ENCODE results near the gene FGF2. TPM values are rescaled to one million over a fixed set of nuclear protein-coding genes. Genes with fewer than 3 reads are reported as not detected.

FGF2 gene
- total and polyA plus RNA-seq, 12 donors: 0.85 to 5.3 (median 2.6) TPM

- H3K27me3 ChIP-seq: no peaks in the 10 kb centered on the region
- intact Hi-C loops (cut with DNase I): no loop called here
- no peak overlapping the region for H3K27ac ChIP-seq
- TF ChIP-seq POLR2A (IDR thresholded peaks at IDR 0.05): no peak
- no peak for TF ChIP-seq CTCF (IDR thresholded peaks at IDR 0.05)
- no peaks in the 10 kb centered on the region for H3K4me1 ChIP-seq (replicated peaks in 1 of 2)
- no peaks in the 10 kb centered on the region for H3K36me3 ChIP-seq (replicated peaks in 1 of 2)
- H3K9me3 ChIP-seq (replicated peaks in 1 of 3): peaks cover 0 to 4% (median 0%) of the 10 kb centered on the region in 3 donors
- no peak for DNase-seq
- WGBS, 4 donors: 85 to 88% (median 88%) methylated on average over 3 of the region's 3 CpGs
- no peak overlapping the region for H3K4me3 ChIP-seq
These were observed 73.7 kb downstream of the FGF2 start for GRCh38 chr4:122900314-122900713.

DNA sequence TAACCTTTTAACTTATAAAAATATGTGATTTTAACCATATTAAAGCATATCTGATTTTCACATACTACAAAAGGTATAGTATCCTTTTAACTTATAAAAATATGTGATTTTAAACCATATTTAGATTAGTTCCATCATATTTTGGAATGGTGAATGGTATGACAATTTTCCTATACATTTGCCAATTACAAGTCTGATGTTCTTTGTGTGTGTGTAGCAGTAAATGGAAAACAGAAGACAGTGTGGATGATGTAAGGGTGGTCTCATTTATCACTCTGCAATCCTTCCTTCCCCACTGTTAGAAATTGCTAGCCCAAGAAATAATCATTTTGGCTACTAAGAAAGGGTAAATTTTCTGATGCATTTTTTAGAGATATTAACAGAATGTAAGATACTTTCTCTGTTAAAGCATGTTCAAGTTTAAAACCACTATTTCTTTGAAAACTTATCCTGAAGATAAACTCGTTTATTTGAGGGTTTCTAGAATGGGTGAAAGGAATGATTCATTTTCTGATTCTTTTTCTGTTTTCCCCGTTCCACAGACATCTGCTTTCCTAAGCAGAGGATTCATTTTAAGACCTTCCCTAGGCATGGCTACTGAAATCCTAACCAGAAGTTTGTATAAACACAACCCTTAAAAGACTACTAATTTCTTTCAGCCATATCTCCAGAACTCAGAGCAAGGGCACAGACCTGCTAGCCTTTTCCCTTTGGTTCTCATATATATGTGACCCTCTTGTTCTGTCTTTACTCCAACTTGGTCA lies 74.8 kb downstream of the FGF2 start:
- H3K27ac ChIP-seq: no peak overlapping the region
- 77 to 91% (median 84%) methylated on average over 2 of the region's 2 CpGs for WGBS, 4 donors

DNA sequence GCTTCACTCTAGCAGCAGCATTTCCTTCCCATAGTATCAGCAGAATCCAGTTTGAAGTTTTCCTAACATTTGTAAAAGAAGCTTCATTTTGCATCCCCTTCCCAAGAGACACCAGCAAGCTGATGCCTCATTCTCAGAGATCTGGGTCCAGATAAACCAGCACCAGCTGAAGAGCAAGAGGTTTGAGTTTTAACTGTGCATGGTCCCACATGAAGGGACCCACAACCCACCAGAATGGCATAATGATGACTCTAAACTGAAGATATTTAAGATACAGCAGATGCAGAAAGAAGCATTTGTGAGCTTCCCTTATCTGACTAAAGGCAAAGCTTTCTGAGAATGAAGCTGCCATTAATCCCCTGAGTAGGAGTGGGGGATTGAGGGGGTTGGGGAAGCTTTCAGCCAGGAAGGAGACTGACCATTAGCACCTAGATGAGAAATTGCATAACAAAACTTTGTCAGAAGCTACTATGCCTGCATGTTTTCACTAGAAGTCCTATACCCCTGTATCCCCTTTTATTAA lies 77.2 kb downstream of the FGF2 start:
- intact Hi-C loops (cut with DNase I): no loop called here
- H3K27ac ChIP-seq: no peak overlapping the region
- H3K36me3 ChIP-seq (replicated peaks in 1 of 2): no peaks in the 10 kb centered on the region
- no peak overlapping the region for H3K4me3 ChIP-seq
- no peaks in the 10 kb centered on the region for H3K4me1 ChIP-seq (replicated peaks in 1 of 2)
- H3K9me3 ChIP-seq (replicated peaks in 1 of 3): no peaks in the 10 kb centered on the region
- DNase-seq: no peak
- no peak for TF ChIP-seq POLR2A (IDR thresholded peaks at IDR 0.05)
- no peak for TF ChIP-seq CTCF (IDR thresholded peaks at IDR 0.05)
- no peaks in the 10 kb centered on the region for H3K27me3 ChIP-seq

More for the DNA sequence above, 74.8 kb downstream of the FGF2 start:
- H3K4me3 ChIP-seq: no peak overlapping the region
- DNase-seq: no peak
- H3K4me1 ChIP-seq (replicated peaks in 1 of 2): no peaks in the 10 kb centered on the region
- peaks cover 0 to 4% (median 0%) of the 10 kb centered on the region in 3 donors for H3K9me3 ChIP-seq (replicated peaks in 1 of 3)
- no peaks in the 10 kb centered on the region for H3K36me3 ChIP-seq (replicated peaks in 1 of 2)
- intact Hi-C loops (cut with DNase I): no loop called here
- TF ChIP-seq CTCF (IDR thresholded peaks at IDR 0.05) (no peak), POLR2A (IDR thresholded peaks at IDR 0.05) (no peak)
- no peaks in the 10 kb centered on the region for H3K27me3 ChIP-seq

DNA sequence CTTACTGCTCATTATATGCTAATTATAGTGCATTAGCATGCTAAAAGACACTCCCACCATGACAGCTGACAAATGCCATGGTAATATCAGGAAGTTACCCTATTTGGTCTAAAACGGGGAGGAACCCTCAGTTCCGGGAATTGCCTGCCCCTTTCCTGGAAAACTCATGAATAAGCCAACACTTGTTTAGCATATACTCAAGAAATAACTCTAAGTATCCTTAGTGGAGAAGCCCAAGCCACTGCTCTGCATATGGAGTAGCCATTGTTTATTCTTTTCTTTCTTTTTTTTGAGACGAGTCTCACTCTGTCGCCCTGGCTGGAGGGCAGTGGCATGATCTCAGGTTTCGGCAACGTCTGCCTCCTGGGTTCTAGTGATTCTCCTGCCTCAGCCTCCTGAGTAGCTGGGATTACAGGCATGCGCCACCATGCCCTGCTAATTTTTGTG lies 80.3 kb downstream of the FGF2 start:
- DNase-seq: no peak
- H3K4me3 ChIP-seq: no peak overlapping the region
- no peaks in the 10 kb centered on the region for H3K9me3 ChIP-seq (replicated peaks in 1 of 3)
- no peaks in the 10 kb centered on the region for H3K36me3 ChIP-seq (replicated peaks in 1 of 2)
- no peaks in the 10 kb centered on the region for H3K4me1 ChIP-seq (replicated peaks in 1 of 2)
- intact Hi-C loops (cut with DNase I): no loop called here
- 92 to 97% (median 96%) methylated on average over 7 of the region's 7 CpGs for WGBS, 4 donors
- H3K27ac ChIP-seq: no peak overlapping the region
- TF ChIP-seq POLR2A (IDR thresholded peaks at IDR 0.05): no peak
- TF ChIP-seq CTCF (IDR thresholded peaks at IDR 0.05): no peak
- no peaks in the 10 kb centered on the region for H3K27me3 ChIP-seq
